Subcutaneous adipose tissue (tissue), 4 donors: Measurements from ENCODE around the gene PSMC5. TPM values are rescaled to one million over a fixed set of nuclear protein-coding genes. Genes with fewer than 3 reads are reported as not detected.

ENCODE experiments used
- CTCF ChIP-seq: fragments of 450-650 bp; IDR thresholded peaks from one replicate; pipeline ENCODE4 v1.5.1; 2016; ENCODE audit warnings: low read depth, mild to moderate bottlenecking, control low read depth, antibody characterized with exemption, moderate library complexity
- total RNA-seq, 4 donors: library from RNA; depleted of rRNA; stranded (reverse); fragments of >200 nt; gene quantifications; one replicate each; pipeline ENCODE4 v1.1.0, GENCODE V29; 2016

PSMC5 gene
- total RNA-seq, 4 donors from 2014 or later, result 66.0 to 127 (median 83.2) TPM

- TF ChIP-seq CTCF, result no peak
Measured at GRCh38 chr17:63830904-63831491, 3.8 kb downstream of the PSMC5 start.

- TF ChIP-seq CTCF, result no peak
Measured at GRCh38 chr17:63831505-63831904, 4.3 kb downstream of the PSMC5 start.

DNA sequence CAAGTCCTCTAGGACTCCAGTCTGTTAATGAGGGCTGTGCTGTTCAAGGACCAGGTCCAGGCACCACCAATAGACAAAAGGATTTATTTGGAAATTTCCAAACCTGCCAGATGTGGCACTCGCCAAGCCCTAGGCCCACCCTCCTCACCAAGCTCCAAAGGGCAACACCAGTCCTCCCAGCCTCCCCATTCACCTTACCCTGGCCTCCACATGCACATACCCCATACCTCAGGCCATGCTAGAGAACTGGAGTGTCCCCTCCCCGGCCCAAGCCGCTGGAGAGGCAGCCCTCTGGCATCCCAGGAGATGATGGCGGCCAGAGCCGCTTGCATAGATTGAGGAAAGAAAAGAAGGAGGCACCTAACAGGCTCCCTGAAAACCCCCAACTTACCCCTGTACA is 4.8 kb downstream of the PSMC5 start:
- no peak for TF ChIP-seq CTCF

DNA sequence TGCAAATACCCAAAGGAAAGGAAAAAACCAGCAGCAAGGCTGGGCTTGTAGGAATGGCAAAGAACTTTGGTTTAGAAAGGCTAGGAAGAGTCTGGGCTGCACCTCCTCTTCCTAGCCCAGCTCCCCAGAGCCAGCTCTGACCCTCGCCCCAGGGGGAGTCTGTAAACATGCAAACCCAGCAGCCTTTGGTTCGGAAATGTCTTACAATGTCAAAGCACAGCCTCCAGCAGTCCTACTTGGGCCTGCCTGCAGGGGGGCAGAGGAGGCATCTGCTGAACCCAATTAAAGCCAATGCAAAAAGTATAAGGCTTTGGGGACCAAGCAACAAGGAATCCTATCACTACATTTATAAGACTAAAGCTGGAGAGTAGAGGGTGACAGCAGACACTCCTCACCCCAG is 5.2 kb downstream of the PSMC5 start:
- TF ChIP-seq CTCF, result no peak

GRCh38 chr17:63833026-63833740 is 6.0 kb downstream of the PSMC5 start:
- no peak for TF ChIP-seq CTCF

- TF ChIP-seq CTCF, result no peak
Measured at GRCh38 chr17:63833741-63834373, 6.6 kb downstream of the PSMC5 start.

DNA sequence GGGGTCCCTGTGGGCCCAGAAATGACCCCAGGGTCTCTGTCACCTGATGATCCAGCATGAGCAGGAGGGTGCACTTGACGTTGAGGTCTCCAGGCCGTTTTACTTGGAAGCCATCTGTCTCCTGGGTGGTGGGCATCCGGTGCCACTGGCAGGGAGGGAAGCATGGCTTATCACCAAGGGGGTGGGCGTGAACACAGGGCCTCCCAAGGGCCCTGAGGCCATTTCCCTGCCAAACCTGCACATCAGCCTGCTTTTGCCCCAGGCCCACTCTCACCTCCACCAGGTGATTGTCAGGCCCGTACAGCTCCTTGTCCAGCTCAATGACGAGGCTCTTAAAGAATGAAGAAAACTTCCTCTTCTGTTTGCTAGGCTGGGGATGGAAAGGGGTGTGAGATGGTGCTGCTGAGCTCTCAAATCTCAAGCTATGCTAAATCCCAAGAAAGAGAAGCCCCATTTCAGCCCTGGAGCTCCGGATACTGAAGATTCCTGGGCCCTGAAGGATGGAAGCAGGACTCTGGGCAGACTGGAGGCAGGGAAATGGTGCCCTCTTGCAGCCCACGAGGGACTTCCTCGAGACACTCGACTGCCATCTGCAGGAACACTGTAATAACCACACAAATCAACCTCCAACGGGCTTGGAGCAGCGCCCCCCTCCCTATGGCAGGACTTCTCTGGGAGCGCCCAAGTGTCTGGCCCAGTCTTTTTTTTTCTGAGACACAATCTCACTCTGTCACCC is 7.4 kb downstream of the PSMC5 start:
- no peak for TF ChIP-seq CTCF
